Measurements from ENCODE around the gene KLHL36.

GRCh38 chr16:84704253-84704652, 55.9 kb downstream of the KLHL36 start:
- TF ChIP-seq, protein P1, sequence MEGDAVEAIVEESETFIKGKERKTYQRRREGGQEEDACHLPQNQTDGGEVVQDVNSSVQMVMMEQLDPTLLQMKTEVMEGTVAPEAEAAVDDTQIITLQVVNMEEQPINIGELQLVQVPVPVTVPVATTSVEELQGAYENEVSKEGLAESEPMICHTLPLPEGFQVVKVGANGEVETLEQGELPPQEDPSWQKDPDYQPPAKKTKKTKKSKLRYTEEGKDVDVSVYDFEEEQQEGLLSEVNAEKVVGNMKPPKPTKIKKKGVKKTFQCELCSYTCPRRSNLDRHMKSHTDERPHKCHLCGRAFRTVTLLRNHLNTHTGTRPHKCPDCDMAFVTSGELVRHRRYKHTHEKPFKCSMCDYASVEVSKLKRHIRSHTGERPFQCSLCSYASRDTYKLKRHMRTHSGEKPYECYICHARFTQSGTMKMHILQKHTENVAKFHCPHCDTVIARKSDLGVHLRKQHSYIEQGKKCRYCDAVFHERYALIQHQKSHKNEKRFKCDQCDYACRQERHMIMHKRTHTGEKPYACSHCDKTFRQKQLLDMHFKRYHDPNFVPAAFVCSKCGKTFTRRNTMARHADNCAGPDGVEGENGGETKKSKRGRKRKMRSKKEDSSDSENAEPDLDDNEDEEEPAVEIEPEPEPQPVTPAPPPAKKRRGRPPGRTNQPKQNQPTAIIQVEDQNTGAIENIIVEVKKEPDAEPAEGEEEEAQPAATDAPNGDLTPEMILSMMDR (IDR thresholded peaks at IDR 0.05): no peak
- TF ChIP-seq POLR2A (IDR thresholded peaks at IDR 0.05): no peak
